GM18499 (cell line): ENCODE measurements around the gene MINDY4.

Source experiments
- ATAC-seq: cut with Tn5 transposase; IDR thresholded peaks from one replicate; pipeline ENCODE4 v1.9.1; 2021; ENCODE audit warnings: moderate number of reproducible peaks; ENCODE audit not compliant: insufficient read depth, unreplicated experiment

MINDY4 gene

DNA sequence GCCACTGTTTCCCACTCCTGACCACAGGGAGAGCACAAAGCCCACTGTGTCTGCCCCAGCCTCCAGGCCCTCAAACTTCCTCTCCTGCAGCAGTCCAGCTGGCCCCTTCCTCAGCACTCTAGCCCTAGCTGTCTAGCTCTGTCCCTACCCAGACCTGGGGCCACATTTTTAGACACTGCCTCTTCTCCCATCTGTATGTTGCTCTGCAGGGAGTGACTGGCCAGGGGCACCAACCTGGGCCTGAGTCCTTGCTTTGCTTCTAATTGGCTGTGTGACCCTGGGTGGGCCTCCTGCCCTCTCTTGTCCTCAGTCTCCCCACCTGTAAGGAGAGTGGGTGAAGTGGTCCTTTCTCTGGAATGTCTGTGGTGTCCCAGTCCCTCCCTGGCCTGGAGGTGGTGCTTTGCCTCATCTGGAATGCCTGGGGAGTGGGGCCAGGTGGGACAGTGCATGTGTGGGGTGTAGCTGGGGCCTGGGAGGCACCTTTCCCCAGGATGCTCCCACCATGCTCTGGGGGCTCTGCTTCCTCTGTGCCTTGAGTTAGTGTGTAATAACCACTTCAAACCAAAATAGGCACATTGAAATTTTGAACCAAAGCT, 165.5 kb downstream of the MINDY4 start:
- no peak for ATAC-seq

- no peak for ATAC-seq
Measured at GRCh38 chr7:30937416-30937815, 166.2 kb downstream of the MINDY4 start.

DNA sequence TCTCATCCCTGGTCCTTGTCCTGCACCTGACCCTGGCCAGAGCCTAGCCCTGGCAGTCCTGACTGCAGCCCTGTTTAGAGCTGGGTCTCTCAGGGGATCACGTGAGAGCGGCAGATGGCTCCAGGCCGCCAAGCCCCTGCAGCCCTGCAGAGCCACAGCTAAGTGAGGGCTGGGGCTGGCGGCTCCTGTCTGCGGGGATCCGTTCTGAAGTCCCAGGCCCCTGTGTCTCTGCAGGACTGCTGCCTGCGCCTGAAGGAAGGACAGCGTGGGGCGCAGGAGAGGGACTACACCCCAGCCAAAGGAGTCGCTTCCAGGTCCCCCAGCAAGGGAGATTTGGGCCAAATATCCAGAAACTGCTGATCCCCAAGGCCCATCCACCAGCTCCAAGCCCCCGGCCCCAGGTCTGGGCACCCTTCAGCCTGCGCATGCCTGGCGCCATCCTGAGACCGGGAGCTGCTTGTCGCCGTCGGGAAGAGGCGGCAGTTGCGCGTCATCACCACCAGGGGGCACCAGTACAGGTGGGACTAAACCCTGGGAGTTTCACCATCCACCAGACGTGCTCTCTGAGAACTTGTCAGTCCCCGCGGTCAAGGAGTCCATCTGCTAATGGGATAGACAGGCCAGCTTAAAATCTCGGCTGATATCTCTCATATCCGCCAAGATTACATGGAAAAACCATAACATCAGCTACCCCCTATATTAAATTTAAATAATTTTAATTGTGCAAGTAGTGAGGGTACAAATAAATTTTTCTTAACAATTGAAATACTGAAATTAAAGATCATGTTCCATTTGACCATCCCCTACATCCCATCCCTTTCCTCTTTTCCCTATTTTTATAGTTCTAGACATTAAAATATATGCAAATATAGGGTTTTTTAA, 167.5 kb downstream of the MINDY4 start:
- ATAC-seq: peak; percentile 58

DNA sequence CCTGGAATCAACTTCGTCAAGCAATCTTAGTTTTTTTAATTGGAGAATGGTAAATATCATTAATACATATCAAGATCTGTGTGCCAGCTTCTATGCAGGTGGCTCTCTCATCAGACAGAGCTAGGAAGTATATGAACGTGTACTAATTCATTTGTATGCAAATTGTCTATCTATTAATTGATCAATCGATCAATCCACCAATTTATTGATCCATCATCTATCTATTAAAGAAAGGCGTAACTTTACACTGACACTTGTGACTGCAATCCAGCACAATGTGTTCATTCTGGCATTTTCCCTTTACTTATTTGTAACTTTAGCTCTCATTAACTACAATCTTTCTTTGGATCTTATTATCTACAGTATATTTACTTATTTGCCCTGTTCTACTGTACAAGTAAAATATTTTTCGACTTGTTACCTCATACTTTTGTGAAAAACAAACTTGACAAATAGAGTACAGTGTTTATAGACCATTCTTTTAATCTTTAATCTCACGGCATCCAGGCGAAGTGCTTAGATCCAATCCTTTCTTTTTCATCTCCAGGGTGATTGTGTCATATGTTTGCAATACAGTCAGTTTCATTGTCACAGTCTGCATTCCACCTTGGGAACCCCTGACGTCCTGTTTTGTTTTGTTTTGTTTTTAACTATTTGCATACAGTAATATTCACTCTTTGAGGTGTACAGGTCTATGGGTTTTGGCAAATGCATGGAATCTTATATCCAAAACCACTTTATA, 170.5 kb downstream of the MINDY4 start:
- ATAC-seq: no peak
